GM12878 (cell line): Measurements from ENCODE around the gene DENR. TPM values are rescaled to one million over a fixed set of nuclear protein-coding genes. Genes with fewer than 3 reads are reported as not detected.
A peak's percentile ranks its signal among the peaks of the same experiment; 100 is the strongest.

Source experiments
- ATAC-seq: fragments of 200-7000 bp; cut with Tn5 transposase; 3 replicates; pipeline ENCODE4 v1.9.1; 2020; ENCODE audit warnings: mild to moderate bottlenecking, moderate library complexity
- Bru-seq: library from RNA; stranded (reverse); fragments of 400-500 nt; gene quantifications from one replicate; lab custom pipeline; 2021; lab: Mats Ljungman, UMichigan
- BruChase-seq, 2 experiments: library from RNA; stranded (reverse); fragments of 400-500 nt; gene quantifications; one replicate each; lab custom pipeline; 2021; lab: Mats Ljungman, UMichigan
- BruUV-seq: library from RNA; stranded (reverse); fragments of 400-500 nt; replicated peaks from 2 replicates; lab custom pipeline; 2021; lab: Mats Ljungman, UMichigan
- CTCF ChIA-PET: fragments of 300-600 bp; sonication (Branson Sonifier 250); formaldehyde crosslinking; extraction: SDS; loops from one replicate; lab custom pipeline; 2021; ENCODE audit warnings: inconsistent platforms; lab: Yijun Ruan, JAX
- POLR2A ChIA-PET: fragments of 350-600 bp; formaldehyde crosslinking; extraction: SDS; loops from one replicate; lab custom pipeline; 2021; ENCODE audit warnings: inconsistent platforms; lab: Charles Lee
- RAD21 ChIA-PET: fragments of 300-600 bp; sonication (Branson Sonifier 250); formaldehyde crosslinking; loops from one replicate; lab custom pipeline; 2023; ENCODE audit warnings: antibody characterized with exemption; ENCODE audit not compliant: unreplicated experiment; lab: Charles Lee
- SMC1A ChIA-PET: fragments of 300-600 bp; sonication (Branson Sonifier 250); formaldehyde crosslinking; loops from one replicate; lab custom pipeline; 2023; ENCODE audit not compliant: unreplicated experiment, uncharacterized antibody; lab: Charles Lee
- DNase-seq: peaks from one replicate; pipeline ENCODE4 v3.0.0-alpha.2; 2011; ENCODE audit warnings: low read depth, low spot score
- FAIRE-seq: peaks from 3 replicates; lab custom pipeline; 2011; peaks lifted over from hg19 to GRCh38; lab: Jason Lieb, UNC
- H2AFZ ChIP-seq: 2 replicates; pipeline ENCODE4 v1.6.0; 2011; ENCODE audit warnings: low read depth, low read length, control low read depth; ENCODE audit not compliant: control insufficient read depth
- H3K27ac ChIP-seq: 2 replicates; pipeline ENCODE4 v1.5.1; 2011; ENCODE audit warnings: control low read depth; ENCODE audit not compliant: control insufficient read depth, insufficient read depth
- H3K27me3 ChIP-seq, 2 experiments: replicated peaks in 1 of 2; 2 replicates each; pipeline versions ENCODE4 v1.6.0 to v1.6.1; 2011; ENCODE audit warnings: low read length in 1 of 2; ENCODE audit not compliant: control insufficient read depth in 2 of 2, insufficient read depth in 2 of 2
- H3K36me3 ChIP-seq, 2 experiments: 2 replicates each; pipeline ENCODE4 v1.5.1; 2011; ENCODE audit warnings: low read length in 1 of 2; ENCODE audit not compliant: control insufficient read depth in 2 of 2, insufficient read depth in 2 of 2
- H3K4me1 ChIP-seq: 2 replicates; pipeline ENCODE4 v1.6.1; 2011; ENCODE audit warnings: mild to moderate bottlenecking, low read length, moderate library complexity, mixed read lengths; ENCODE audit not compliant: control insufficient read depth, insufficient read depth
- H3K4me2 ChIP-seq: 2 replicates; pipeline ENCODE4 v1.6.0; 2011; ENCODE audit warnings: control low read depth; ENCODE audit not compliant: control insufficient read depth, insufficient read depth
- H3K4me3 ChIP-seq: fragments of 200-600 bp; sonication (generic); 2 replicates; pipeline ENCODE4 v1.5.1; 2016
- H3K79me2 ChIP-seq: 2 replicates; pipeline ENCODE4 v1.6.0; 2011; ENCODE audit warnings: low read length; ENCODE audit not compliant: control insufficient read depth, insufficient read depth
- H3K9ac ChIP-seq: 2 replicates; pipeline ENCODE4 v1.8.0; 2011; ENCODE audit warnings: low read length, control low read depth, mixed read lengths; ENCODE audit not compliant: control insufficient read depth, insufficient read depth
- H3K9me3 ChIP-seq: replicated peaks from 3 replicates; pipeline ENCODE4 v1.5.1; 2011; ENCODE audit warnings: mild to moderate bottlenecking, low read length; ENCODE audit not compliant: control insufficient read depth, insufficient read depth
- H4K20me1 ChIP-seq: 2 replicates; pipeline ENCODE4 v1.6.0; 2011; ENCODE audit not compliant: control insufficient read depth, insufficient read depth
- FOS ChIP-seq: IDR thresholded peaks from 3 replicates; pipeline ENCODE4 v1.6.1; 2011; ENCODE audit warnings: borderline replicate concordance; ENCODE audit not compliant: insufficient read length; ENCODE audit errors: extremely low read depth
- GATAD2B ChIP-seq: fragments of 450-650 bp; conservative IDR thresholded peaks from 2 replicates; pipeline ENCODE4 v1.6.1; 2017; ENCODE audit warnings: low read depth, mild to moderate bottlenecking, moderate library complexity
- IRF4 ChIP-seq: IDR thresholded peaks from 2 replicates; pipeline ENCODE4 v1.6.1; 2011; ENCODE audit warnings: low read depth, low read length
- KLF5 ChIP-seq: fragments of 450-650 bp; IDR thresholded peaks from 2 replicates; pipeline ENCODE4 v1.6.1; 2014; ENCODE audit warnings: mild to moderate bottlenecking; ENCODE audit not compliant: partially characterized antibody
- MYB ChIP-seq: fragments of 150-350 bp; IDR thresholded peaks from 2 replicates; pipeline ENCODE4 v1.6.1; 2014; ENCODE audit warnings: mild to moderate bottlenecking, low read depth, low read length, borderline replicate concordance
- SUZ12 ChIP-seq: fragments of 200-600 bp; sonication (generic); IDR thresholded peaks from one replicate; pipeline ENCODE4 v1.6.1; 2018; ENCODE audit warnings: antibody characterized with exemption, mild to moderate bottlenecking; ENCODE audit not compliant: unreplicated experiment
- ZNF24 ChIP-seq: fragments of 450-650 bp; IDR thresholded peaks from 2 replicates; pipeline ENCODE4 v1.6.1; 2017; ENCODE audit warnings: antibody characterized with exemption, mild to moderate bottlenecking
- WGBS: methylation state at CpG from one replicate; pipeline ENCODE4 v1.1.6; 2016; ENCODE audit warnings: low lambda C conversion rate; ENCODE audit not compliant: insufficient replicate concordance, insufficient coverage; ENCODE audit errors: missing lambda C conversion rate; 5-methylcytosine and 5-hydroxymethylcytosine counted together
- in situ Hi-C: fragments of 300-500 bp; cut with MboI; formaldehyde crosslinking; loops from 9 replicates; pipeline ENCODE4 v1.14.3; 2018; ENCODE audit warnings: mixed read lengths
- intact Hi-C: fragments of 100-400 bp; cut with micrococcal nuclease; formaldehyde crosslinking; loops from one replicate; pipeline ENCODE4 v1.14.2; 2022; ENCODE audit not compliant: unreplicated experiment
- long read RNA-seq, 2 experiments: library from polyadenylated mRNA; unstranded; transcript quantifications; one replicate each; pipeline ENCODE4 v2.0.0, GENCODE V29; 2019 to 2020
- polyA minus RNA-seq, 3 experiments: library from RNA; depleted of rRNA, polyadenylated mRNA; stranded (reverse); fragments of >200 nt; gene quantifications; 2 replicates each; pipeline ENCODE4 v1.2.3, GENCODE V29; 2011
- polyA plus RNA-seq, 11 experiments: library from polyadenylated mRNA; depleted of rRNA in 4 of 11; unstranded in 6 of 11; stranded (reverse) in 5 of 11; fragments of >200 nt; fragmentation: Nextera tagmentation in 4 of 11; fragmentation: Illumina TruSeq in 1 of 11; extraction: Ambion mirVana in 4 of 11; extraction: Trizol in 1 of 11; gene quantifications; 1 replicate in 1 of 11; 2 replicates in 10 of 11; pipeline versions ENCODE4 v1.2.1 to v1.2.3, GENCODE V29; 2011 to 2016; ENCODE audit warnings: inconsistent platforms in 2 of 11, missing spikeins in 2 of 11, low read depth in 1 of 11
- total RNA-seq, 4 experiments: library from RNA; depleted of rRNA in 3 of 4; stranded (reverse); fragments of >200 nt in 3 of 4; fragmentation: Illumina TruSeq in 1 of 4; extraction: Trizol in 1 of 4; gene quantifications; 2 replicates each; pipeline versions ENCODE4 v1.2.1 to v1.2.3, GENCODE V29; 2013 to 2021
- TF ChIP-seq, protein P1 (sequence below): IDR thresholded peaks from 2 replicates; pipeline ENCODE4 v1.6.1; 2011; ENCODE audit warnings: borderline replicate concordance, low read depth, mild to moderate bottlenecking, moderate library complexity, low read length; ENCODE audit not compliant: insufficient read depth, poor library complexity, severe bottlenecking
- TF ChIP-seq, protein P2 (sequence below): IDR thresholded peaks from 2 replicates; pipeline ENCODE4 v1.6.1; 2012; ENCODE audit warnings: low read length, inconsistent platforms

Gene DENR, protein sequence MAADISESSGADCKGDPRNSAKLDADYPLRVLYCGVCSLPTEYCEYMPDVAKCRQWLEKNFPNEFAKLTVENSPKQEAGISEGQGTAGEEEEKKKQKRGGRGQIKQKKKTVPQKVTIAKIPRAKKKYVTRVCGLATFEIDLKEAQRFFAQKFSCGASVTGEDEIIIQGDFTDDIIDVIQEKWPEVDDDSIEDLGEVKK
- 71.4 and 71.6 TPM in 2 replicates for total RNA-seq (2013; cell fraction: nucleolus; rRNA removed)
- total RNA-seq (2014; rRNA removed) (46.7 and 51.8 TPM in 2 replicates), total RNA-seq (2014; rRNA removed; fragmentation: Illumina TruSeq; extraction: Trizol) (60.4 and 61.4 TPM in 2 replicates), total RNA-seq (2021) (52.0 and 54.3 TPM in 2 replicates), polyA plus RNA-seq (2011; rRNA removed) (55.6 and 96.0 TPM in 2 replicates), polyA plus RNA-seq (2014; fragmentation: Illumina TruSeq; extraction: Trizol) (67.8 and 74.6 TPM in 2 replicates), polyA plus RNA-seq (2014; fragmentation: Nextera tagmentation; extraction: Ambion mirVana) (10 to 100 TPM; 29.4 to 44.5 TPM), polyA plus RNA-seq (2014; rRNA removed) (50.9 and 61.1 TPM in 2 replicates), polyA plus RNA-seq (2016; fragmentation: Nextera tagmentation; extraction: Ambion mirVana) (10 to 100 TPM; 94.2 to 97.7 TPM), polyA minus RNA-seq (2011; rRNA and poly(A)+ RNA removed) (20.5 and 20.7 TPM in 2 replicates), Bru-seq, nascent RNA (percentile 92 among the genes with signal in this experiment), BruChase-seq, experiment 1, labeled RNA remaining after a 6-hour chase (percentile 97 among the genes with signal in this experiment), BruChase-seq, experiment 2, labeled RNA remaining after a 2-hour chase (percentile 95 among the genes with signal in this experiment)
- polyA plus RNA-seq (2011; ENCODE audit: low read depth), result 19.8 TPM
- 28.4 and 28.7 TPM in 2 replicates for polyA plus RNA-seq (2011; cell fraction: cytosol; rRNA removed)
- 16.5 and 26.0 TPM in 2 replicates for polyA plus RNA-seq (2011; cell fraction: nucleus; rRNA removed)
- polyA plus RNA-seq (2012), result 37.3 and 39.8 TPM in 2 replicates
- polyA minus RNA-seq (2011; cell fraction: cytosol; rRNA and poly(A)+ RNA removed), result 9.4 and 11.6 TPM in 2 replicates
- polyA minus RNA-seq (2011; cell fraction: nucleus; rRNA and poly(A)+ RNA removed), result 16.1 and 22.9 TPM in 2 replicates
- long read RNA-seq, experiment 1, partial matches to known transcripts, result 1 of 6 reads
- long read RNA-seq, experiment 1, other reads (novel, unspliced or antisense), result 4 of 6 reads
- long read RNA-seq, experiment 2, partial matches to known transcripts, result 29 of 43 reads
- long read RNA-seq, experiment 2, other reads (novel, unspliced or antisense), result 10 of 43 reads

DNA sequence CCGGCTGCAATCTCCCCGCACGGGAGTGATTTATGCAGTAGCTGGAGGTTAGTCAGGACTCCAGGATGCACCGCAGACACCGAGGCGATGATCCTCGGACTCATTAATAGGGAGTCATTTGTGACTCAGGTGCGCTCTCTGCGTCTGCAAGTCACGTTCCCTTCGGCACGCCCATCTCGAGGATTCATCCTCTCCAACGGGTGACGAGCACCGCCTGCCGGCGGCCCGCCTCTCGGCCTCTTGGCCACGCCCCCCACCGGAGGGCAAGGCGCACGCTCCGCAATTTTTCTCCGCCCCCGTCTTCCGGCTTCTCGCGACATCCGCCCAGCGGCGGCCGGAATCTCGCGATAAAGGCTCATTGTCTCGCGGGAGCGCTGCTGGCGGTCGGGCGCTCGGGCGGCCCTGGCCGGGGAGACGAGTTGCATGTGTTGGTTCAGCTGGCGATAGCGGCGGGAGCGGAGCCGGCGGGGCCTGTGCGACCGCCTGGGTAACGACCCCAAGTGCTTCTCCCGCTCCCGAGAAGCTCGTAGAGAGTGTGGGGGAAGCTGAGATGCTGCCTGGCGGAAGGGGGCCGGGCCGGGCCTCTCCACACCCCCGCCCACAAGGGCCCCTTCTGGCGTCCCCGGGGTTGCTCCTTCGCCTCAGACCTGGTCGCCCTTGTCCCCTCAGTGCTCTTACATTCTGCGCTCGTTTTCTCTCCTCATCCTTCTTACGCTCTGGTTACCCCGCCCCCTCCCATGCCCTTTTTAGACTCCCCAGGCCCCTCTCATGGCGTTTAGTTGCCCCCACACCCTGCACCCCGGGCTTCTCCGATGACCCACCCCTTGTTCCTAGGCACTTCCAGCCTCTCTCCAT lies at the start of gene DENR:
TSS of gene DENR (plus strand) at position 361 of the 855 bp plus-strand sequence. CDS start 878 bp downstream, outside the sequence.
- in situ Hi-C loops, result loop anchor here (5.0 kb wide), 1 partner anchor 115 kb away; no protein-coding TSS in a partner anchor
- ATAC-seq (peak; percentile 95), DNase-seq (peak; percentile 91), FAIRE-seq (peak; percentile 75)
- peak within 1 kb of the TSS; percentile 81 for H3K27ac ChIP-seq
- peak within 1 kb of the TSS; percentile 81 for H3K4me3 ChIP-seq
- H3K27me3 ChIP-seq, result no peaks in the 10 kb centered on the region
- no TSS peak for BruUV-seq
- no peaks in the 10 kb centered on the region for H4K20me1 ChIP-seq
- 2% methylated on average over 73 of the region's 73 CpGs for WGBS
- ChIA-PET SMC1A (interaction anchor here (0.6 to 3.2 kb wide), 10 partner anchors 20 to 631 kb away, joined by 3 to 28 read pairs (median 4); no protein-coding TSS in a partner anchor), POLR2A (interaction anchor here (0.5 to 1.4 kb wide), 4 partner anchors 13 to 351 kb away, joined by 3 read pairs; no protein-coding TSS in a partner anchor), RAD21 (interaction anchor here (0.5 to 3.2 kb wide), 14 partner anchors 19 to 374 kb away, joined by 3 to 45 read pairs (median 3); no protein-coding TSS in a partner anchor), CTCF (interaction anchor here (0.6 to 3.7 kb wide), 19 partner anchors 9 to 476 kb away, joined by 3 to 38 read pairs (median 3); partner anchors contain the start of gene ZCCHC8)
- peaks cover 24% of the 10 kb centered on the region for H3K79me2 ChIP-seq
- intact Hi-C loops, result loop anchor here (1.0 to 5.0 kb wide), 3 partner anchors 70 to 350 kb away; no protein-coding TSS in a partner anchor
- H3K9me3 ChIP-seq, result no peaks in the 10 kb centered on the region
- H3K4me2 ChIP-seq, result peak within 1 kb of the TSS; percentile 84
- H3K9ac ChIP-seq, result peak within 1 kb of the TSS; percentile 94
- H2AFZ ChIP-seq, result peak within 1 kb of the TSS; percentile 78
- H3K36me3 ChIP-seq, result peaks cover 0 to 10% of the 10 kb centered on the region in 2 experiments; a peak in 1 of 4 replicates
- peaks cover 7% of the 10 kb centered on the region for H3K4me1 ChIP-seq
- TF ChIP-seq, protein P1, sequence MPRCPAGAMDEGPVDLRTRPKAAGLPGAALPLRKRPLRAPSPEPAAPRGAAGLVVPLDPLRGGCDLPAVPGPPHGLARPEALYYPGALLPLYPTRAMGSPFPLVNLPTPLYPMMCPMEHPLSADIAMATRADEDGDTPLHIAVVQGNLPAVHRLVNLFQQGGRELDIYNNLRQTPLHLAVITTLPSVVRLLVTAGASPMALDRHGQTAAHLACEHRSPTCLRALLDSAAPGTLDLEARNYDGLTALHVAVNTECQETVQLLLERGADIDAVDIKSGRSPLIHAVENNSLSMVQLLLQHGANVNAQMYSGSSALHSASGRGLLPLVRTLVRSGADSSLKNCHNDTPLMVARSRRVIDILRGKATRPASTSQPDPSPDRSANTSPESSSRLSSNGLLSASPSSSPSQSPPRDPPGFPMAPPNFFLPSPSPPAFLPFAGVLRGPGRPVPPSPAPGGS, result no peak
- TF ChIP-seq SUZ12 (no peak), GATAD2B (peak; percentile 85; the same call in 1 of the 2 replicates), KLF5 (peak; percentile 52), IRF4 (peak; percentile 58; the same call in 1 of the 2 replicates), FOS (no peak), MYB (no peak), ZNF24 (no peak)
- TF ChIP-seq, protein P2, sequence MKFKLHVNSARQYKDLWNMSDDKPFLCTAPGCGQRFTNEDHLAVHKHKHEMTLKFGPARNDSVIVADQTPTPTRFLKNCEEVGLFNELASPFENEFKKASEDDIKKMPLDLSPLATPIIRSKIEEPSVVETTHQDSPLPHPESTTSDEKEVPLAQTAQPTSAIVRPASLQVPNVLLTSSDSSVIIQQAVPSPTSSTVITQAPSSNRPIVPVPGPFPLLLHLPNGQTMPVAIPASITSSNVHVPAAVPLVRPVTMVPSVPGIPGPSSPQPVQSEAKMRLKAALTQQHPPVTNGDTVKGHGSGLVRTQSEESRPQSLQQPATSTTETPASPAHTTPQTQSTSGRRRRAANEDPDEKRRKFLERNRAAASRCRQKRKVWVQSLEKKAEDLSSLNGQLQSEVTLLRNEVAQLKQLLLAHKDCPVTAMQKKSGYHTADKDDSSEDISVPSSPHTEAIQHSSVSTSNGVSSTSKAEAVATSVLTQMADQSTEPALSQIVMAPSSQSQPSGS, result peak; percentile 87
